Measurements from ENCODE around the gene MAPK1.

DNA sequence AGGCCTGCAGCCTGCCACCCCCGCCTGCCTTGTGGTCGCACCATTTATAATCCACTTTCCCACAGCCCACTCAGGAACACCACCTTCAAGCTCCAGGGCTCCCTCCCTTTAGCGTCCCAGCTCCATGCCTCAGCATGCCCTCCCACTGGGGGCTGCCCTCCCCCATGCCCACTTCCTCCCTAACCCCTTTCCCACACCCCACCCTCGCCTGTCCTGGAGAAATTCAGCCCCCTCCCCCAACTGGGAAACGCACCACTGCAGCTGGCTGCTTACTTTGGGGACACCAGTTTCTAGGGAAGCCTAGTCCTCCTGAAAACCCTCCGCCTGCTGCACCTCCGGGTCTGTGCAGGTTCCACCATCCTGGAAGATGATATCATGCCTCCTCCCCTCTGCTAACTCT, 128.5 kb downstream of the MAPK1 start:
- TF ChIP-seq EP300 (IDR thresholded peaks at IDR 0.05): no peak
- no peak for TF ChIP-seq POLR2A (IDR thresholded peaks at IDR 0.05; ENCODE audit: low read depth)

Data from esophagus muscularis mucosa (tissue), 2 donors.